Ascending aorta (tissue), 2 donors: Measurements from ENCODE around the gene DNAJA4. TPM values are rescaled to one million over a fixed set of nuclear protein-coding genes. Genes with fewer than 3 reads are reported as not detected.
A peak's percentile ranks its signal among the peaks of the same experiment; 100 is the strongest.

ENCODE experiments used
- DNase-seq, 2 donors: peaks; one replicate each; pipeline ENCODE4 v3.0.0-alpha.2; 2019; ENCODE audit warnings: low spot score in 2 of 2
- H3K27ac ChIP-seq, 2 donors: fragments of 200-600 bp; sonication (generic); one replicate each; pipeline ENCODE4 v1.5.1; 2016 to 2017; ENCODE audit warnings: mild to moderate bottlenecking in 1 of 2
- H3K27me3 ChIP-seq: fragments of 200-600 bp; sonication (generic); one replicate; pipeline ENCODE4 v1.5.1; 2017
- H3K36me3 ChIP-seq, 2 donors: fragments of 200-600 bp; sonication (generic); one replicate each; pipeline ENCODE4 v1.5.1; 2016
- H3K4me1 ChIP-seq, 2 donors: fragments of 200-600 bp; sonication (generic); one replicate each; pipeline ENCODE4 v1.5.1; 2016 to 2017; ENCODE audit warnings: mild to moderate bottlenecking in 1 of 2
- H3K4me3 ChIP-seq, 2 donors: fragments of 200-600 bp; sonication (generic); one replicate each; pipeline ENCODE4 v1.5.1; 2016 to 2017; ENCODE audit warnings: mild to moderate bottlenecking in 1 of 2
- H3K9me3 ChIP-seq, 2 donors: fragments of 200-600 bp; sonication (generic); one replicate each; pipeline ENCODE4 v1.5.1; 2016
- intact Hi-C: fragments of 100-400 bp; cut with DNase I; formaldehyde crosslinking; loops from one replicate; pipeline ENCODE4 v1.15.1; 2023
- total RNA-seq: library from RNA; depleted of rRNA; stranded (reverse); fragments of >200 nt; gene quantifications from one replicate; pipeline ENCODE4 v1.1.0, GENCODE V29; 2016
- TF ChIP-seq, protein P1 (sequence below), 3 experiments: fragments of 200-600 bp in 2 of 3; fragments of 450-650 bp in 1 of 3; sonication (generic) in 2 of 3; IDR thresholded peaks; one replicate each; pipeline ENCODE4 v1.5.1; 2016 to 2019; ENCODE audit warnings: antibody characterized with exemption in 3 of 3, mild to moderate bottlenecking in 1 of 3, moderate library complexity in 1 of 3

The DNAJA4 gene
- total RNA-seq, 1 donor from 2014 or later = 3.5 TPM

DNA sequence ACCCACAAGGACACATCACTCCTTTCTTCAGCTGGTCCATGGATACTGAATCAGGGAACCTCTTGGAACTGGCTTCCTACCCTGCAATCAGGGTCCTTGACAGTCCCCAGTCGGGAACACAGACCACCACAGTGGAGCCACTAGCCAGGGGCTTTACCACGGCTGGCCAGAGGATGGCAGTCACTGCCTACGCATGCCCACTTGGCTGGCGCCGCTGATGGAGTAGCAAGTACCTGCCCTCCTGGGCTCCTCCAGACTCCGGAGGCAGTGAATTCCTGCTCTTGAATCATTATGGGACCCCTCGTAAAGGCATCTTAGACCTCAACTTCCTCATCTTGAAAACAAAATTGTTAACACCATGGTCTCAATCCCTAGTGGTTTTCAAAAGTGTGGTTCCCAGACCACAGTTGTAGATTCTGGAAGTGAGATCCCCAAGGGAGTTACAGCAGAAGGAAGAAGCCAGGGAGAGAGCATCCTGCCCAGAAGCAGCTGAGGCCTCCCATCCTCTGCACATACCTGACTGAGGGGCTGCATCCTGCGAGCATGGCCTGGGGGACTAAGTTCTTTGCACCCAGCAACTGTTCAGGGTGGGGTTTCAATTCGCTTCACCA is 44.2 kb downstream of the DNAJA4 start:
- TF ChIP-seq, protein P1, sequence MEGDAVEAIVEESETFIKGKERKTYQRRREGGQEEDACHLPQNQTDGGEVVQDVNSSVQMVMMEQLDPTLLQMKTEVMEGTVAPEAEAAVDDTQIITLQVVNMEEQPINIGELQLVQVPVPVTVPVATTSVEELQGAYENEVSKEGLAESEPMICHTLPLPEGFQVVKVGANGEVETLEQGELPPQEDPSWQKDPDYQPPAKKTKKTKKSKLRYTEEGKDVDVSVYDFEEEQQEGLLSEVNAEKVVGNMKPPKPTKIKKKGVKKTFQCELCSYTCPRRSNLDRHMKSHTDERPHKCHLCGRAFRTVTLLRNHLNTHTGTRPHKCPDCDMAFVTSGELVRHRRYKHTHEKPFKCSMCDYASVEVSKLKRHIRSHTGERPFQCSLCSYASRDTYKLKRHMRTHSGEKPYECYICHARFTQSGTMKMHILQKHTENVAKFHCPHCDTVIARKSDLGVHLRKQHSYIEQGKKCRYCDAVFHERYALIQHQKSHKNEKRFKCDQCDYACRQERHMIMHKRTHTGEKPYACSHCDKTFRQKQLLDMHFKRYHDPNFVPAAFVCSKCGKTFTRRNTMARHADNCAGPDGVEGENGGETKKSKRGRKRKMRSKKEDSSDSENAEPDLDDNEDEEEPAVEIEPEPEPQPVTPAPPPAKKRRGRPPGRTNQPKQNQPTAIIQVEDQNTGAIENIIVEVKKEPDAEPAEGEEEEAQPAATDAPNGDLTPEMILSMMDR (IDR thresholded peaks at IDR 0.05) = peak; percentile 39 to 48 (median 46)
- no peak for DNase-seq

DNA sequence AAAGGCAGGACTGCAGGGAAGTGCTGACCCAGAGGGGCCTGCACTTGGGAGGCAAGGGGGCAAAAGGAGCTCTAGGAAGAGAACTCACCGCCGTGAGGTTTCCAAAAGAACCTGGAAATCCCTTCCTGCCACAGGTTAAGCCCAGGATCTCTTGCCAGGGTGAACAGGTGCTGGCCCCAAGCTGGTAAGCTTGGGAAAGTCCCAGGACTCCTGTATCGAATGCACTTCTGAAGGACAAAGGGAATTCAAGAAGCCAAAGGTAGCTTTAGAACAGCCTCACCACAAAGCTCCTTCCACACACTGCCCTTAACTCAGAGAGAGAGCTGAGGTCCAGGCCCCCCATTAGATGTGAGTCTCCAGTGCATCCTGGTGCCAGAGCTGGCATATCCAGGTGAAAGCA is 46.9 kb downstream of the DNAJA4 start:
- intact Hi-C loops = no loop called here
- H3K9me3 ChIP-seq = no peaks in the 10 kb centered on the region
- H3K4me1 ChIP-seq = no peaks in the 10 kb centered on the region
- no peak for DNase-seq
- TF ChIP-seq, protein P1 (IDR thresholded peaks at IDR 0.05) = no peak
- no peaks in the 10 kb centered on the region for H3K36me3 ChIP-seq
- no peak overlapping the region for H3K4me3 ChIP-seq
- no peak overlapping the region for H3K27ac ChIP-seq
- H3K27me3 ChIP-seq = no peaks in the 10 kb centered on the region

More for the DNA sequence above, 44.2 kb downstream of the DNAJA4 start:
- Histone ChIP-seq H3K27me3 (no peaks in the 10 kb centered on the region), H3K4me3 (no peak overlapping the region), H3K4me1 (no peaks in the 10 kb centered on the region), H3K36me3 (no peaks in the 10 kb centered on the region), H3K9me3 (no peaks in the 10 kb centered on the region), H3K27ac (no peak overlapping the region)
- intact Hi-C loops = no loop called here

DNA sequence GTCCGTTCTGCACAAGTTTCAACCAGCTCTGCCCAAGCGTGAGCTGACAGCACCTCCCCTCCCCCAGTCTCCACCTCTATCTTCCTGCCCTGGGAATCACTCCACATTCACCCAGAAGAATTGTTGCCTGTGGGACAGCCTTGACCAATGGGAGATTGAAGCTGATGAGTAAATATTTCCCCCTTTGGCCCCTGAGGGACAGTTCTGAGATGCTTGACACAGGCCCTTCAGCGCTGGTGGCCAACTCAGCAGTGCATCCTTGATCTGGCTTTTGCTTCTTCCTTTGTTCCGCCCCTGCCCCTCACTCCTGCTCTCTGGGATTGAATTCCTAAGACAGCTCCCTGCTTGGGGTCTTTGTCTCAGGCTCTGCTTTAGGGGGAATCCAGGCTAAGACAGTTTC is 48.2 kb downstream of the DNAJA4 start:
- intact Hi-C loops = no loop called here
- no peak for DNase-seq
- H3K4me1 ChIP-seq = no peaks in the 10 kb centered on the region
- H3K9me3 ChIP-seq = no peaks in the 10 kb centered on the region
- no peak overlapping the region for H3K4me3 ChIP-seq
- TF ChIP-seq, protein P1 (IDR thresholded peaks at IDR 0.05) = no peak
- H3K27ac ChIP-seq = no peak overlapping the region
- H3K36me3 ChIP-seq = no peaks in the 10 kb centered on the region
- H3K27me3 ChIP-seq = no peaks in the 10 kb centered on the region

DNA sequence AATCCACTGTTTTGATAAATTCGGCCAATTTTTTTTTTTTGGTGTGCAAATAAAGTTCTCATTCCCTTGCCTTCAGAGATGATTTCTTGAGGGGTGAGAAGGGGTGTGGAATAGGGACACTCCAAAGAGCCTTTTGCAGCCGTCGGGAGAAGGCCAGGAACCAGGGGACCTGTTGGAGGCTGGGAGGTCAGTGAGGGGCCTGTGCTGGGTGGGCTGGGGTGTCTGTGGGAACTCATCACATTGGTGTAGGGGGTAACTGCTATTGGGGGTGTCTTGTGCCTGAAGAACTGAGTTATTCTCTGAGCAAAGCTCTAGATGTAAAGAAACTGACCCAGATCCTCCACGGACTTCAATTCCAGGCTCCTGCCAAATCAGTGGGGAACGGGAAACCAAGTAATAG is 48.6 kb downstream of the DNAJA4 start:
- Histone ChIP-seq H3K27ac (no peak overlapping the region), H3K9me3 (no peaks in the 10 kb centered on the region), H3K4me3 (no peak overlapping the region), H3K36me3 (no peaks in the 10 kb centered on the region), H3K27me3 (no peaks in the 10 kb centered on the region), H3K4me1 (no peaks in the 10 kb centered on the region)
- no peak for DNase-seq
- TF ChIP-seq, protein P1 (IDR thresholded peaks at IDR 0.05) = no peak
- intact Hi-C loops = no loop called here

DNA sequence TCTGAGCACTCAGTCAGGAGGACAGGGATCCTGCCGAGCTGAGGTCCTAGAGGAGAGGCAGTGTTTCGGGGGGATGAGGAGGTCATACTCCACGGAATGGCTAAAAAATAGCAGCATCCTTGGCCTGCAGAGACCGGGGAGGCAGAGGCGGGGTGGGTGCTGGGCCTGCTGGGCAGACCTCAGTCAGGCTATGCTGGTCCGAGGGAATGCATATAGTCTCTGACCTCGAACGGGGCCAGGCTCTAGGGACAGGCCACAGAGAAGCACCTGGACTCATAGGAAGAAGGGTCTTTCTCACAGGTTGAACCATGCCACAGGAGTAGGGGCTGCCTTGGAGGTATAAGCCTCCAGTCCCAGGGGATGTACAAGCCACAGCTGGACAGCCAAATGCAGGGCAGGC is 49.0 kb downstream of the DNAJA4 start:
- Histone ChIP-seq H3K9me3 (no peaks in the 10 kb centered on the region), H3K4me1 (no peaks in the 10 kb centered on the region), H3K27me3 (no peaks in the 10 kb centered on the region), H3K36me3 (no peaks in the 10 kb centered on the region), H3K4me3 (no peak overlapping the region), H3K27ac (no peak overlapping the region)
- TF ChIP-seq, protein P1 (IDR thresholded peaks at IDR 0.05) = no peak
- DNase-seq = no peak
- intact Hi-C loops = no loop called here

DNA sequence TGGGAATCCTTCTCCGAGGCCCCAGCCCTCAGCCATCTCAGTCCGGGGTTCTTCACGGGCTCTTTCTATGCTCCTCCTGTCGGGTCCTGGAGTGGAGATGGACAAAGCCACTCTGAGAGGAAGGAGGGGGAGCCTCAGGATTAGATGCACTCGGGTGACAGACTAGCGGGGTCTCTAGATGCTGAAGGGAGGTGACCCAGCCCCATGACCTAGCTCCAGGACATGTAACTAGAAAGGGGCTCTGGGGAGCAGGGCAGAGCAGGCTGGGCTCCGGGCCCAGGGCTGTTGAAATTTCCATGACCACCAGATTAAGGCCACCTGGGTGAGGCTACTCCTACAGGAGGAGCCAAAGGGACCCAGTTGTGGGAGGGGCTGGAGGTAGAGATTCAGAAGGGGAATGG is 49.8 kb downstream of the DNAJA4 start:
- no peaks in the 10 kb centered on the region for H3K9me3 ChIP-seq
- H3K4me3 ChIP-seq = no peak overlapping the region
- H3K36me3 ChIP-seq = no peaks in the 10 kb centered on the region
- TF ChIP-seq, protein P1 (IDR thresholded peaks at IDR 0.05) = no peak
- no peaks in the 10 kb centered on the region for H3K4me1 ChIP-seq
- intact Hi-C loops = no loop called here
- no peak overlapping the region for H3K27ac ChIP-seq
- H3K27me3 ChIP-seq = no peaks in the 10 kb centered on the region
- no peak for DNase-seq
